Osteocyte (in vitro differentiated cells): ENCODE results near the gene PLCB4. TPM values are rescaled to one million over a fixed set of nuclear protein-coding genes. Genes with fewer than 3 reads are reported as not detected.

Source experiments
- DNase-seq: peaks from one replicate; pipeline ENCODE4 v3.0.0; 2021; ENCODE audit warnings: mixed read lengths; ENCODE audit not compliant: unreplicated experiment; ENCODE audit errors: extremely low spot score
- H3K27ac Mint-ChIP-seq: one replicate; pipeline ENCODE4 v1.8.0; 2021; ENCODE audit warnings: mild to moderate bottlenecking, mixed read lengths; ENCODE audit not compliant: unreplicated experiment
- H3K27me3 Mint-ChIP-seq: one replicate; pipeline ENCODE4 v1.8.0; 2021; ENCODE audit warnings: mixed read lengths; ENCODE audit not compliant: unreplicated experiment
- H3K36me3 Mint-ChIP-seq: one replicate; pipeline ENCODE4 v1.8.0; 2021; ENCODE audit warnings: mixed read lengths; ENCODE audit not compliant: unreplicated experiment
- H3K4me1 Mint-ChIP-seq: one replicate; pipeline ENCODE4 v1.8.0; 2021; ENCODE audit warnings: mixed read lengths; ENCODE audit not compliant: unreplicated experiment
- H3K4me3 Mint-ChIP-seq: one replicate; pipeline ENCODE4 v1.8.0; 2021; ENCODE audit warnings: mild to moderate bottlenecking, moderate library complexity, mixed read lengths; ENCODE audit not compliant: unreplicated experiment
- H3K9me3 Mint-ChIP-seq: one replicate; pipeline ENCODE4 v1.8.0; 2021; ENCODE audit warnings: mixed read lengths; ENCODE audit not compliant: unreplicated experiment
- CTCF ChIP-seq: fragments of 200-600 bp; sonication (generic); IDR thresholded peaks from 2 replicates; pipeline ENCODE4 v1.5.0; 2021; ENCODE audit warnings: antibody characterized with exemption, mild to moderate bottlenecking, moderate library complexity
- total RNA-seq: library from RNA; stranded (reverse); gene quantifications from 2 replicates; pipeline ENCODE4 v1.2.1, GENCODE V29; 2021

PLCB4 gene
- total RNA-seq, 1 donor from 2014 or later = 5.3 TPM

- peaks cover 6% of the 10 kb centered on the region for H3K4me1 Mint-ChIP-seq
- peaks cover 15% of the 10 kb centered on the region for H3K36me3 Mint-ChIP-seq
- no peak for DNase-seq
- peaks cover 15% of the 10 kb centered on the region for H3K9me3 Mint-ChIP-seq
- TF ChIP-seq CTCF = no peak
- H3K27ac Mint-ChIP-seq = no peak overlapping the region
- H3K4me3 Mint-ChIP-seq = no peak overlapping the region
- no peaks in the 10 kb centered on the region for H3K27me3 Mint-ChIP-seq
Measured at GRCh38 chr20:9441948-9442347, 373.1 kb downstream of the PLCB4 start.

GRCh38 chr20:9442858-9443257, 374.0 kb downstream of the PLCB4 start:
- DNase-seq = no peak
- TF ChIP-seq CTCF = no peak
- no peak overlapping the region for H3K4me3 Mint-ChIP-seq
- no peak overlapping the region for H3K27ac Mint-ChIP-seq
- H3K9me3 Mint-ChIP-seq = peaks cover 6% of the 10 kb centered on the region
- peaks cover 11% of the 10 kb centered on the region for H3K36me3 Mint-ChIP-seq
- no peaks in the 10 kb centered on the region for H3K27me3 Mint-ChIP-seq
- peaks cover under 1% of the 10 kb centered on the region for H3K4me1 Mint-ChIP-seq

- Mint-ChIP-seq H3K4me1 (peaks cover 9% of the 10 kb centered on the region), H3K36me3 (peaks cover 2% of the 10 kb centered on the region), H3K9me3 (no peaks in the 10 kb centered on the region), H3K27me3 (no peaks in the 10 kb centered on the region), H3K27ac (no peak overlapping the region), H3K4me3 (no peak overlapping the region)
- DNase-seq = no peak
- TF ChIP-seq CTCF = no peak
Measured at GRCh38 chr20:9444921-9445320, 376.0 kb downstream of the PLCB4 start.

- no peak for DNase-seq
- Mint-ChIP-seq H3K27me3 (no peaks in the 10 kb centered on the region), H3K4me1 (peaks cover 11% of the 10 kb centered on the region), H3K36me3 (peaks cover 2% of the 10 kb centered on the region), H3K27ac (no peak overlapping the region), H3K9me3 (no peaks in the 10 kb centered on the region), H3K4me3 (no peak overlapping the region)
- no peak for TF ChIP-seq CTCF
Measured at GRCh38 chr20:9447182-9447581, 378.3 kb downstream of the PLCB4 start.

- Mint-ChIP-seq H3K4me3 (no peak overlapping the region), H3K9me3 (no peaks in the 10 kb centered on the region), H3K36me3 (no peaks in the 10 kb centered on the region), H3K4me1 (peaks cover 16% of the 10 kb centered on the region), H3K27me3 (no peaks in the 10 kb centered on the region), H3K27ac (no peak overlapping the region)
- no peak for DNase-seq
- no peak for TF ChIP-seq CTCF
Measured at GRCh38 chr20:9453201-9453600, 384.3 kb downstream of the PLCB4 start.
